DOHH2 (cell line): ENCODE measurements around the gene PDIA4.

Experiments
- H3F3A ChIP-seq: fragments of 200-600 bp; sonication (generic), shearing (Covaris generic); 2 replicates; pipeline ENCODE4 v1.6.0; 2016; ENCODE audit warnings: antibody characterized with exemption, mild to moderate bottlenecking; ENCODE audit not compliant: control insufficient read depth, insufficient read depth
- H3K27ac ChIP-seq: fragments of 200-600 bp; sonication (generic); 2 replicates; pipeline ENCODE4 v1.5.1; 2014; ENCODE audit warnings: low read depth, mild to moderate bottlenecking, low read length, moderate library complexity
- H3K27me3 ChIP-seq: fragments of 200-600 bp; sonication (generic); 2 replicates; pipeline ENCODE4 v1.6.1; 2014; ENCODE audit warnings: mild to moderate bottlenecking, low read length, mixed read lengths; ENCODE audit not compliant: control insufficient read depth
- H3K36me3 ChIP-seq: fragments of 200-600 bp; sonication (generic); 2 replicates; pipeline ENCODE4 v1.6.1; 2014; ENCODE audit warnings: mild to moderate bottlenecking, low read length, moderate library complexity, mixed read lengths; ENCODE audit not compliant: control insufficient read depth
- H3K4me1 ChIP-seq: fragments of 200-600 bp; sonication (generic); 2 replicates; pipeline ENCODE4 v1.6.1; 2014; ENCODE audit warnings: mild to moderate bottlenecking, low read length, mixed read lengths; ENCODE audit not compliant: control insufficient read depth
- H3K4me2 ChIP-seq: fragments of 200-600 bp; sonication (generic); 2 replicates; pipeline ENCODE4 v1.6.0; 2014; ENCODE audit warnings: mild to moderate bottlenecking, low read length, moderate library complexity
- H3K4me3 ChIP-seq: fragments of 200-600 bp; sonication (generic); 2 replicates; pipeline ENCODE4 v1.5.1; 2014; ENCODE audit warnings: mild to moderate bottlenecking, low read length, mixed read lengths
- H3K79me2 ChIP-seq: fragments of 200-600 bp; sonication (generic); 2 replicates; pipeline ENCODE4 v1.6.1; 2014; ENCODE audit warnings: mild to moderate bottlenecking, low read length, mixed read lengths; ENCODE audit not compliant: control insufficient read depth
- H3K9me2 ChIP-seq: fragments of 200-600 bp; sonication (generic); replicated peaks from 2 replicates; pipeline ENCODE4 v1.6.1; 2014; ENCODE audit warnings: mild to moderate bottlenecking, low read length, mixed read lengths; ENCODE audit not compliant: control insufficient read depth
- H3K9me3 ChIP-seq: fragments of 200-600 bp; sonication (generic); 2 replicates; pipeline ENCODE4 v1.6.1; 2014; ENCODE audit warnings: antibody characterized with exemption, low read length, mixed read lengths; ENCODE audit not compliant: control insufficient read depth, insufficient read depth
- H4K20me1 ChIP-seq: fragments of 200-600 bp; sonication (generic); 2 replicates; pipeline ENCODE4 v1.6.0; 2014; ENCODE audit warnings: low read depth, mild to moderate bottlenecking, antibody characterized with exemption, low read length, moderate library complexity; ENCODE audit not compliant: control insufficient read depth, insufficient read depth
- EZH2phosphoT487 ChIP-seq: fragments of 200-600 bp; sonication (generic); IDR thresholded peaks from 2 replicates; pipeline ENCODE4 v1.6.1; 2017; ENCODE audit warnings: borderline replicate concordance, mild to moderate bottlenecking, antibody characterized with exemption, low read length, moderate library complexity, mixed read lengths
- TF ChIP-seq, protein P1 (sequence below): fragments of 200-600 bp; sonication (generic); IDR thresholded peaks from one replicate; pipeline ENCODE4 v1.5.1; 2014; ENCODE audit warnings: antibody characterized with exemption, mild to moderate bottlenecking, low read depth, low read length; ENCODE audit not compliant: poor library complexity, severe bottlenecking

PDIA4 gene

DNA sequence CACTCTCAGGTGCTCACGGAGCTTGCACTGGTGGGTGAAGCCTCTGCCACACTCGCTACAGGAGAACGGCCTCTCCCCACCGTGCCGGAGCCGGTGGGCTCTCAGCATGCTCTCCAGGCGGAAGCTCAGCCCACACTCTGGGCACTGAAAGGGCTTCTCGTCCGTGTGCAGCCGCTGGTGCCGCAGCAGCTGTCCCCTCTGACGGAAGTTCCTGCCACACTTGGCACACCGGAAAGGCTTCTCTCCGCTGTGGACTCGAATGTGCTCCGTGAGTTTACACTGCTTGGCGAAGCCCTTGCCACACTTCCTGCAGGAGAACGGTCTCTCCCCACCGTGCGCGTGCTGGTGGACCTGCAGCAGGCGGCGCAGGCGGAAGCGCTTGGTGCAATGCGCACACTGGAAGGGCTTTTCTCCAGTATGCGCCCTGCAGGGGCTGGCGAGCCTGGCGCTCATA lies 42.9 kb upstream of the PDIA4 start:
- Histone ChIP-seq H3K9me3 (no peaks in the 10 kb centered on the region), H3K27me3 (no peaks in the 10 kb centered on the region), H3K79me2 (no peaks in the 10 kb centered on the region), H3K4me1 (no peaks in the 10 kb centered on the region; the same call in 1 of the 2 replicates), H3F3A (0 out of 2 replicates have a peak, but pooled peaks cover 2% of the 10 kb centered on the region), H3K9me2 (no peaks in the 10 kb centered on the region), H4K20me1 (no peaks in the 10 kb centered on the region; the same call in 1 of the 2 replicates), H3K4me2 (no peak overlapping the region), H3K36me3 (peaks cover 51% of the 10 kb centered on the region), H3K4me3 (no peak overlapping the region), H3K27ac (no peak overlapping the region)
- TF ChIP-seq, protein P1, sequence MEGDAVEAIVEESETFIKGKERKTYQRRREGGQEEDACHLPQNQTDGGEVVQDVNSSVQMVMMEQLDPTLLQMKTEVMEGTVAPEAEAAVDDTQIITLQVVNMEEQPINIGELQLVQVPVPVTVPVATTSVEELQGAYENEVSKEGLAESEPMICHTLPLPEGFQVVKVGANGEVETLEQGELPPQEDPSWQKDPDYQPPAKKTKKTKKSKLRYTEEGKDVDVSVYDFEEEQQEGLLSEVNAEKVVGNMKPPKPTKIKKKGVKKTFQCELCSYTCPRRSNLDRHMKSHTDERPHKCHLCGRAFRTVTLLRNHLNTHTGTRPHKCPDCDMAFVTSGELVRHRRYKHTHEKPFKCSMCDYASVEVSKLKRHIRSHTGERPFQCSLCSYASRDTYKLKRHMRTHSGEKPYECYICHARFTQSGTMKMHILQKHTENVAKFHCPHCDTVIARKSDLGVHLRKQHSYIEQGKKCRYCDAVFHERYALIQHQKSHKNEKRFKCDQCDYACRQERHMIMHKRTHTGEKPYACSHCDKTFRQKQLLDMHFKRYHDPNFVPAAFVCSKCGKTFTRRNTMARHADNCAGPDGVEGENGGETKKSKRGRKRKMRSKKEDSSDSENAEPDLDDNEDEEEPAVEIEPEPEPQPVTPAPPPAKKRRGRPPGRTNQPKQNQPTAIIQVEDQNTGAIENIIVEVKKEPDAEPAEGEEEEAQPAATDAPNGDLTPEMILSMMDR = no peak
- TF ChIP-seq EZH2phosphoT487 = no peak

GRCh38 chr7:149070372-149071125 lies 42.2 kb upstream of the PDIA4 start:
- no peaks in the 10 kb centered on the region for H3K79me2 ChIP-seq
- 0 out of 2 replicates have a peak, but pooled peaks cover 2% of the 10 kb centered on the region for H3F3A ChIP-seq
- no peaks in the 10 kb centered on the region; the same call in 1 of the 2 replicates for H4K20me1 ChIP-seq
- H3K27me3 ChIP-seq = no peaks in the 10 kb centered on the region
- peaks cover 3% of the 10 kb centered on the region; the same call in 1 of the 2 replicates for H3K4me1 ChIP-seq
- peaks cover 51% of the 10 kb centered on the region for H3K36me3 ChIP-seq
- no peaks in the 10 kb centered on the region for H3K9me3 ChIP-seq
- TF ChIP-seq, protein P1 = no peak
- no peak for TF ChIP-seq EZH2phosphoT487
- H3K27ac ChIP-seq = no peak overlapping the region
- H3K4me2 ChIP-seq = no peak overlapping the region
- no peak overlapping the region for H3K4me3 ChIP-seq
- no peaks in the 10 kb centered on the region for H3K9me2 ChIP-seq

DNA sequence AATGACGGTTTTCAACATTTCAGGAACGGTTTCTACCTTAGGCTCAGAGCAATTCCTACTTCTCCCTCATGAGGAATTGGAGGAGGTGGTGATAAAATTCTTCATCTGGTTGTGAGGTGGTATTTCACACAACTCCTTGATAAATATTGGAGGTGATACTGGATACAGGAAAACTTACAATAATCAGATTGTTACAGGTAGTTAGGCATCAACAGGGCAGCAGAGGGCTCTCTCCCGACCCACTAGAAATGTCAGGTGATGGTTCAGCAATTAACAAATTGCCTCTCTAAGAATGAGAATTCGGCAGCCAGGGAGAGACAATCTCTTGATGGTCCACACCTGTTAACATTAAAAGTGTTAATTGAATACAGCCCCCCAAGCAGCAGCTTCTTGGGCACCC lies 39.6 kb upstream of the PDIA4 start:
- Histone ChIP-seq H3K27ac (no peak overlapping the region), H3K79me2 (no peaks in the 10 kb centered on the region), H3K36me3 (peaks cover 39% of the 10 kb centered on the region), H3K4me2 (no peak overlapping the region), H3K9me2 (no peaks in the 10 kb centered on the region), H4K20me1 (no peaks in the 10 kb centered on the region), H3K27me3 (no peaks in the 10 kb centered on the region), H3K9me3 (no peaks in the 10 kb centered on the region), H3F3A (peaks cover 11% of the 10 kb centered on the region), H3K4me1 (peaks cover 16% of the 10 kb centered on the region), H3K4me3 (no peak overlapping the region)
- TF ChIP-seq, protein P1 = peak; percentile 55
- TF ChIP-seq EZH2phosphoT487 = no peak
